ENCODE measurements around the gene ANKRD40CL.

Gene ANKRD40CL

GRCh38 chr17:50802609-50803571, 35.6 kb upstream of the ANKRD40CL start:
- DNase-seq (ENCODE audit: low spot score) = no peak
- no peak for TF ChIP-seq CTCF (IDR thresholded peaks at IDR 0.05; ENCODE audit: borderline replicate concordance, control extremely low read depth, extremely low read depth, insufficient read depth, missing control alignments)
- in situ Hi-C loops (cut with MboI; ENCODE audit: low sequenced_read_pairs, unreplicated experiment) = no loop called here

GRCh38 chr17:50800196-50800700, 32.9 kb upstream of the ANKRD40CL start:
- in situ Hi-C loops (cut with MboI; ENCODE audit: low sequenced_read_pairs, unreplicated experiment) = no loop called here
- TF ChIP-seq CTCF (IDR thresholded peaks at IDR 0.05; ENCODE audit: borderline replicate concordance, control extremely low read depth, extremely low read depth, insufficient read depth, missing control alignments) = no peak
- DNase-seq (ENCODE audit: low spot score) = no peak

- DNase-seq (ENCODE audit: low spot score) = no peak
These were observed 32.3 kb upstream of the ANKRD40CL start for GRCh38 chr17:50799582-50799981.

GRCh38 chr17:50798424-50799288, 31.3 kb upstream of the ANKRD40CL start:
- TF ChIP-seq CTCF (IDR thresholded peaks at IDR 0.05; ENCODE audit: borderline replicate concordance, control extremely low read depth, extremely low read depth, insufficient read depth, missing control alignments) = no peak
- DNase-seq (ENCODE audit: low spot score) = no peak
- in situ Hi-C loops (cut with MboI; ENCODE audit: low sequenced_read_pairs, unreplicated experiment) = no loop called here

More at GRCh38 chr17:50799582-50799981, 32.3 kb upstream of the ANKRD40CL start:
- in situ Hi-C loops (cut with MboI; ENCODE audit: low sequenced_read_pairs, unreplicated experiment) = no loop called here
- TF ChIP-seq CTCF (IDR thresholded peaks at IDR 0.05; ENCODE audit: borderline replicate concordance, control extremely low read depth, extremely low read depth, insufficient read depth, missing control alignments) = no peak

- in situ Hi-C loops (cut with MboI; ENCODE audit: low sequenced_read_pairs, unreplicated experiment) = no loop called here
- no peak for DNase-seq (ENCODE audit: low spot score)
- TF ChIP-seq CTCF (IDR thresholded peaks at IDR 0.05; ENCODE audit: borderline replicate concordance, control extremely low read depth, extremely low read depth, insufficient read depth, missing control alignments) = no peak
These were observed 30.0 kb upstream of the ANKRD40CL start for GRCh38 chr17:50797135-50797810.

- in situ Hi-C loops (cut with MboI; ENCODE audit: low sequenced_read_pairs, unreplicated experiment) = no loop called here
- TF ChIP-seq CTCF (IDR thresholded peaks at IDR 0.05; ENCODE audit: borderline replicate concordance, control extremely low read depth, extremely low read depth, insufficient read depth, missing control alignments) = no peak
- DNase-seq (ENCODE audit: low spot score) = no peak
These were observed 27.0 kb upstream of the ANKRD40CL start for GRCh38 chr17:50794361-50794760.

Measured in GM13976 (cell line).